ENCODE measurements around the gene NRGN.

GRCh38 chr11:124796312-124796711 lies 56.6 kb downstream of the NRGN start:
- TF ChIP-seq CTCF (IDR thresholded peaks at IDR 0.05; ENCODE audit: low read depth, low read length, missing input control) (no peak), TAF1 (conservative IDR thresholded peaks at IDR 0.05) (no peak), REST (IDR thresholded peaks at IDR 0.05) (no peak), YY1 (IDR thresholded peaks at IDR 0.05) (no peak), RAD21 (IDR thresholded peaks at IDR 0.05) (no peak), MAX (IDR thresholded peaks at IDR 0.05) (no peak), FOXA1 (IDR thresholded peaks at IDR 0.05) (no peak), ATF3 (IDR thresholded peaks at IDR 0.05) (no peak), ZBTB33 (IDR thresholded peaks at IDR 0.05) (no peak), EGR1 (IDR thresholded peaks at IDR 0.05; ENCODE audit: low read depth in 2 of 2) (no peak), GABPA (IDR thresholded peaks at IDR 0.05 in 1 of 2, conservative IDR thresholded peaks at IDR 0.05 in 1 of 2) (no peak)

Measured in liver (tissue), 3 donors.